Measurements from ENCODE around the gene ATP11A.
A peak's percentile ranks its signal among the peaks of the same experiment; 100 is the strongest.

ATP11A gene

DNA sequence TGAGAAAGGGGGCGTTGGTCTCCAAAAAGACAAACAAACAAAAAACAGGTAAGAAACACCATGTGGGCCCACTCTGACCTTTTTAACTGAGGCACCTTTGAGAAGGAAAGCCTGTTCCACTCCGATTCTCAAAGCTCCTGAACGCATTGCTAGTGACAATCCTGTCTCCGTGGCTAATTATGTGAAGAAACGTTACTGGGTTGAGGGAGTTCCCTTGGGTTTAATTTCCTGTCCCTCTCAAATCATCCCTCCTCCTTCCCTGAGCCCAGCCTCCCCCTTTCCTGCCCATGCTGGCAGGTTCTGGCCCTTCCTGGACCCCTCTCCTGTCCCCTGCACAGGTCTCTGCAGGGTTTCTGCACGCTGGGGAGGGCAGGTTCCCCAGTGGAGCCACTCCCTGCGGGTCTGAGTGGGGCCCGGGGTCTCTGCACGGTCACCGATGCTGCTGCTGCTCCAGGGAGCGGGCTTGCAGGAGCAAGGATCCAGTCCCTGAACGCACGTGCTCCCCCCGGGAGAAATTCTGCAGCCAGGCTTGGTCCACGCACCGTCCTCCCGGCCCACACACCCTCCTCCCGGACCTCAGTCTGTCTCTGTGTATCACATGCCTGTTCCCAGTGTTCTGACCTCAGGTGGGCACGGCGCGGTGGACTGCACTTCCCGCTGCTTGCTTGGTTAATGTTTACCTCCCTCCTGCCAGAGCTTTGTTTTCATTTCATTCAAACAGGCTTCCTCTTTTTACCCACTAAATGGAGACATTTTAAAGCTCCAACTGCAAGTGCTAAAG lies 202.8 kb downstream of the ATP11A start:
- no peak for DNase-seq (ENCODE audit: low read depth in 3 of 3)

DNA sequence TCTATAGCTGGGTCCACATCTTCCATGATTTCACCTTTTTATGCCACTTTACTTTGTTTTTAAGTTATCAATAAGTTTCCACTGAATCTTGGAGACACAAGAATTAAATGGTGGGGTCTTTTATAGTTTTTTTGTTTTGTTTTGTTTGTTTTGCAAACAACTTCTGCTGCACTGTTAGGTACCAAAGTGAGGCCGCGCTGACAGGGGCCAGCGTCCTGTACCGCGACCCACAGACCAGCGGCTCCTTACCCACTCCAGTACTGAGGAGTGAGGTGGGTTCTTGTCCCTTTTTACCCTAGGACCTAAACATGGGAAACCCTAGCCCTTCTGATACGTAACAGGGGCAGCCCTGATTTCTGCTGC lies 203.3 kb downstream of the ATP11A start:
- no peak for DNase-seq (ENCODE audit: low read depth in 3 of 3)

- DNase-seq (ENCODE audit: low read depth in 3 of 3), result peak in 1 of 3 experiments; percentile 14
Measured at GRCh38 chr13:112893570-112894422, 204.0 kb downstream of the ATP11A start.

GRCh38 chr13:112894423-112894672 lies 204.5 kb downstream of the ATP11A start:
- no peak for DNase-seq (ENCODE audit: low read depth in 3 of 3)

DNA sequence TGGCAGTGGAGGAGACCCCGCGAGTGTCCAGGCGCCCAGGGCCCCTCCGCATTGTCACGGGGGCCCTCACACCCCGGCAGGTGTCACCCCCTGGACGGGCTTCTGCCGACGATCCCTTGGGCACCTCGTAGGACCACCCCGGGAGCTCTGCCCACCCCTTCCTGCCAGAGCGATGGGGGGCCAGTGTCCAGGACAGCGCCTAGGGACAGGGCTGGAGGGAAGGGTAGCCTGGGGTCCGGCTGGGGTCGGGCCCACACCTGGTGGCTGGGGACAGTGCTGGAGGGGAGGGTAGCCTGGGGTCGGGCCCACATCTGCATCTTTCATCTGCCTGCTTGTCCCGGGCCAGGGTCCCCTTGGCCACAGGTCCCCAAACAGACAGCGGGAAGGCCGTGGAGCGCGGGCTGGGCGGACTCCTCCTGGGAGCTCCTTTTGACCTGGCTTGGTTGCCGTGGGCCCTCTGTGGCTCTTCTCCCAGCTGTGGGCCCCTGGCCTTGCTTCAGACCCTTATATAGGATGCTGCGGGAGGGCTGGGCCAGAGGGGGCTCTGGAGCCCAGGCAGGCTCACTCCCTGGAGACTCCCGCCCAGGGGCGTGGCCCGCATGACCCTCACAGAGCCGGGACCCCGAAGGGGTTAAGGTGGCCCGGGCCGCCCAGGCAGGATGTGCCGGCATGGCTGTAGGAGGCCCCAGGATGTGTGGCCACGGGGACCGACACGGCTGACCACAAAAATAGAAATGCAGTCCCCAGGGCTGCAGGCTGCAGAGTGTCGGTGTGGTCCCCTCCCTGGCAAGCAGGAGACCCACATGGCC lies 205.0 kb downstream of the ATP11A start:
- no peak for DNase-seq (ENCODE audit: low read depth in 3 of 3)

GRCh38 chr13:112895521-112896465 lies 206.0 kb downstream of the ATP11A start:
- no peak for DNase-seq (ENCODE audit: low read depth in 3 of 3)

DNA sequence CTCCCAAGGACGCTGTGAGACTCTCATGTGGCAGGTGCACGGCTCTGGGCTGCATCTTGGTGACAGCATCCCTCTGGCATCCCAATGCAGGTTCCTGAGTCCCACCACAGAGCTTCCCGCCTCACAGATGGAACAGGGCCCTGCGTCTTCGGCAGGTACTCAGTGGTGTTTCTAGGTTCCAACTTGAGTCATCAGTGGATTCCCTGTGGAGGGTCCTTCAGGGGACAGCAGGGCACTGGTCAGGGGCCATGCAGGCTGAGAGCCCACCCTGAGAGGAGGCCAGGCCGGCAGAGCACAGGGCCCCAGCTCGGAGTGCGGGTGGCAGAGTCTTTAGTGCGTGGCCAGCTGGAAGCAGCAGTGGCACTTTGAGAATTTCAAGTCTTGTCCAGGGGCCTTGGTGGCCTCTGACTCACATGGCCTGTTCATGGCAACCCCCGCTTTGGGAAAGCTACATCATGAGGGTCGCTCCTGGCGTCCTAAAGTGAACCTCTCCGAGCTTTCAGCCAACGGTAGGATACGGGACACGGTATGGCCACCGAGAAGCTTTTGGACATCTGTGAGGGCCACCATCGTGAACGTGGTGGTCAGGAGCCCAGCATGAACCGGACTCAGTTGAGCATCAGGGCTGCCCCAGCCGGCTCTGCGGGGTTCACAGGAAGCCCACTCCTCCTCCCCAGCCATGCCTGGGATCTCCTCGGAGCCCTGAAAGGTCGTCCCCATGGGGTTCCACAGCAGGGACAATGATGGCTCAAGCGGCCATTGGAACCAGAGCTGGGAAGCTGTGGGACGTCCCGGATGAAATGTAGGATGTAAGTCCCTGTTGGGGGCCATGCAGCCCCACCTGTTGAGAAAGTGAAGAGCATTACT lies 207.1 kb downstream of the ATP11A start:
- no peak for DNase-seq (ENCODE audit: low read depth in 3 of 3)

- no peak for DNase-seq (ENCODE audit: low read depth in 3 of 3)
Measured at GRCh38 chr13:112897603-112897955, 207.7 kb downstream of the ATP11A start.

GRCh38 chr13:112897956-112898620 lies 208.2 kb downstream of the ATP11A start:
- no peak for DNase-seq (ENCODE audit: low read depth in 3 of 3)

DNA sequence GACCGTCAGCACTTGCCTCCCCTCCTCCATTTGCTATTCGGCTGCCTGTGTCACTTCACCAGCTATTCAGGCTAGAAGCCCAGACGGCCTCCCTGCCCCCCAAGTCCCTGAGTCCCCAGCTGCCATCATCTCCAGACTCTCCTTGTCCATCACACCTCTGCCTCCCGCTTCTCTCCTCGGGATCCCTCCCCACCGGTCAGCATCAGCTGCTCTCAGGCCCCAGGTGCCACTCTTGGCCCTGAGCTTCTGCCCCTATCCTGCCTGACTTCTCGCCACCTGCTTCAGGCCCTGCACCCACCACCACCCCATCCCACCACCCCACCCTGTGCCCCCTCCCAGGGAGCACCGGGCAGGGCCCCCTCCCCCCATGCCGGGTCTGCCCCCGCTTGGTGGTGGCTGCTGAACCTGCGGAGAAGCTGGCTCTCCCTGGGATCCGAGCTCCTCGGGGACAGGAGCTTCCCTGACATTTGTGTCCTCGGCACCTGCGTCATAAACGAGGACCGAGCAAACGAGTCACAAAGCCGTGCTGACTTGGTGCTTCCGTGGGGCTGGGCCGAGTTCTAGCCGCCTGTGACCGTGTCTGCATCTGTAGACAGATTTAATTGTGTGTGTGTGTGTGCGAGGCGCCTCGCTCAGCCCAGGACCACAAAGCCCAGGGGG lies 208.9 kb downstream of the ATP11A start:
- no peak for DNase-seq (ENCODE audit: low read depth in 3 of 3)

GRCh38 chr13:112899281-112900225 lies 209.7 kb downstream of the ATP11A start:
- DNase-seq (ENCODE audit: low read depth in 3 of 3), result no peak

DNA sequence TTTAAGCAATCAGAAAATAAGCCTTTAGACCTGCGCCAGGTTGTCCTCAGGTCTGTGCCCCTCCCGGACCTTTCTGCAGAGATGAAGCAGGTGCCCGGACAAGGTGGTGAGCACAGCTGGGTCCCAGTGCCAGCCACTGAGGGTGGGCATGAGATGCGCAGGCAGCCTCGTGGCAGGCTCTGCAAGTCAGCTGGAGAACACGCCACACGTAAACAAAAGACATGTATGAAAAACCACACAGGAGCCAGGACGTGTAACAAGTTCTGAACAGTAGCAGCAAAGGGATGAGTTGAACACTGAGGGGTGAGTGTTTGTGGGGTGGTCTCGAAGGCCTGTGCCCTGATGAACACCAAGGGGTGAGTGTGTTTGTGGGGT lies 210.4 kb downstream of the ATP11A start:
- DNase-seq (ENCODE audit: low read depth in 3 of 3), result no peak

DNA sequence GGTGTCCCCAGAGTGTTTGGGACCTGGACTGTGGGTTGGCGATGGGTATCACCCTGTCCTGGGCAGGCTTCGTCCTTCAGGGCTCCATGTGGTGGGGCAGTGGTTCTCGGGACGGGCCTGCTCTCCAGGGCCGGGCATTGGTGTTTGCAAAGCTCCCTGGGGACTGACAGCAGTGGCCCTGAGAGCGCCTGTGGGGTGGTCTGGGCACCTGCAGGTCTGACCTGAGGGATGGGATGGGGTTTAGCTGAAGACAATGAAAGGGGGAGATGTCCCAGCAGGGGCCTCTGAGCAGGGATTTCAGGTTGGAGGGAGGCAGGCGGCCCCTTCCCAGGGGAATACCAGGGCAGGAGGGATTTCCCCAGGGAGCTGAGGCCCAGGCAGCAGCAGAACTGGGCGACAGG lies 210.9 kb downstream of the ATP11A start:
- DNase-seq (ENCODE audit: low read depth in 3 of 3), result no peak

- DNase-seq (ENCODE audit: low read depth in 3 of 3), result no peak
Measured at GRCh38 chr13:112902101-112902651, 212.3 kb downstream of the ATP11A start.

- no peak for DNase-seq (ENCODE audit: low read depth in 3 of 3)
Measured at GRCh38 chr13:112902669-112903068, 212.8 kb downstream of the ATP11A start.

DNA sequence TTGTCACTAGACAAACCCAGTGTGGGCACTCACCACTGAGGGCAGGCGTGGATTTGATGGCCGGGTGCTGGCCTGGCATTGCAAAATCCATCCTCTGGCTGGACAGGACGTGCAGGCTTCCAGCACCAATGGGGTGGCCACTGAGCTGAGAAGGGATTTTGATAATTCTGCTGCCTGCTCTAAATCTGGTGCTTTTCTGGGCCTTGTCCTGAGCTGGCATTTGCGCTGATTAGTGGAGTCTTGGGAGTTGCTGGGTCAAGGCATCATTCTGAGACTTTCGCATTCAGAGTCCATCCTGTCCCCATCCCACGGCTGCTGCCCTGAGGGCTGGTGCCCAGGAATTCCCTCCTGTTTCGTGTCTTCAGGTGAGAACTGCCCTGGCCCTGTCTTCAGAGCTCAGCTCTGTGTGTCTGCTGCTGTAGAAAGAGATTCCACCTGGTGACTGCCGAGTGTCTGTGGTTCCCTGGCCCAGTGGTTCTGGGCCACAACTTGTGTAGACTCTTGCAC lies 213.3 kb downstream of the ATP11A start:
- DNase-seq (ENCODE audit: low read depth in 3 of 3), result no peak

DNA sequence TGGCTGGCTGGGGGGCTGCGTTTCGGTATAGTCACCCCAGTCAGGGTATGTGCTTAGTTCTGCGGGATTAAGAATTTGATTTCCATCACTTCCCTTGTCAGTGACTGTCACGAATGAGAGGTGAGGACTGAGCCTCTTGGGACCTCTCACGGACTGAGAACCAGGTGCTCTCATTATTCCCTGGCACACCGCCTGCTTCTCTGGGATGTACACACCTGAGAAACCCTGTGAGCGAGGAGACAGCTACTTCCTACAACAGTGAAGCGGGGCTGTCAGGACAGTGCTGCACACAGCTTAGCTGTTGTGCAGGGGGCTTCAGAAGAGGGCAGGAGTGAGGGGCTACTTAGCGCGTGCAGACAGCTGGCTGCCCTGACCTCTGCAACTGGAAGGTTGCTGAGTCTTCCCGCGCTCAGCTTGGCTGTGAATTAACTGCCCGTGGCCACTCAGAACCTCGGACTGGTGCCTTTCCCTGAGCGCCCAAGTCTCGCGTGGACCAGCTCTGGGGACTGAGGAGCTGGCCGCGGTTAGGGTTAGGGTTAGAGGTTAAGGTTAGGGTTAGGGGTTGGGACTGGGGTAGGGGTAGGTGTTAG lies 213.9 kb downstream of the ATP11A start:
- no peak for DNase-seq (ENCODE audit: low read depth in 3 of 3)

Measured in stimulated activated CD4-positive, alpha-beta T cell treated with anti-CD3 and anti-CD28 coated beads, TNF-alpha, amount 100 ng/mL, for 24 hours (primary cell).